Stomach (tissue), 4 donors: Measurements from ENCODE around the gene MATN1.

Source experiments
- POLR2A ChIP-seq, 4 donors: fragments of 450-650 bp; IDR thresholded peaks; one replicate each; pipeline ENCODE4 v1.6.1; 2016; ENCODE audit warnings: antibody characterized with exemption in 4 of 4, control low read depth in 2 of 4, mild to moderate bottlenecking in 1 of 4, moderate library complexity in 1 of 4
- POLR2AphosphoS5 ChIP-seq, 3 donors: sonication (generic); formaldehyde crosslinking; IDR thresholded peaks; one replicate each; pipeline ENCODE4 v1.6.1; 2016; ENCODE audit warnings: antibody characterized with exemption in 3 of 3
- TF ChIP-seq, protein P1 (sequence below), 7 experiments: fragments of 450-650 bp in 4 of 7; fragments of 200-600 bp in 3 of 7; sonication (generic) in 3 of 7; IDR thresholded peaks; one replicate each; pipeline ENCODE4 v1.5.1; 2016 to 2019; ENCODE audit warnings: antibody characterized with exemption in 7 of 7, control low read depth in 2 of 7, mild to moderate bottlenecking in 1 of 7

DNA sequence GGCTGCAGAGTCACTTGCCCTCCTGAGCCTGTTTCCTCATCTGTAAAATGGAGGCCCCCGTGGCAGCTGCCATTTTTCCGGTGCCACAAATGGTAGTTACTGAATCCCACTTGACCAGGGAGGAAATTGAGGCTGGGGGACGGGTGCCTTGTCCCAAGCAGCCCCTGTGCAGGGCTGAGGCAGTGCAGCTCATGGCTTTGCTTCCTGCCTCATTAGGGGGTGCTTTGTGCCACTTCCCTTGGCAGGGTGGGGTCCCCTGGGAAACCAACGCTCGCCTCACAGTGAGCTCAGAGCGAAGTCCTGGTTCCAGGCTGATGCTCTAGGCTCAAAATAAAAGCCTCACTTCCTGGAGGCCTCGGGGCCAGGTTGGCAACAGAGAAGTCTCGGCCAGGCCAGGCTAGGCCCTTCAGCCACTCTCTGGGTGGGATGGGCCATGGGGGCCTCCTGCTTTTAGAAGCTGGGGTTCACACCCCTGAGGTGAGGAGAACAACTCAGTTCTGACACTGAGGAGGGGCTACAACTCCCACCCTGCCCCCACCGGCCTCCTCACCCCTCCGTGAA lies 27.4 kb upstream of the MATN1 start:
- TF ChIP-seq, protein P1, sequence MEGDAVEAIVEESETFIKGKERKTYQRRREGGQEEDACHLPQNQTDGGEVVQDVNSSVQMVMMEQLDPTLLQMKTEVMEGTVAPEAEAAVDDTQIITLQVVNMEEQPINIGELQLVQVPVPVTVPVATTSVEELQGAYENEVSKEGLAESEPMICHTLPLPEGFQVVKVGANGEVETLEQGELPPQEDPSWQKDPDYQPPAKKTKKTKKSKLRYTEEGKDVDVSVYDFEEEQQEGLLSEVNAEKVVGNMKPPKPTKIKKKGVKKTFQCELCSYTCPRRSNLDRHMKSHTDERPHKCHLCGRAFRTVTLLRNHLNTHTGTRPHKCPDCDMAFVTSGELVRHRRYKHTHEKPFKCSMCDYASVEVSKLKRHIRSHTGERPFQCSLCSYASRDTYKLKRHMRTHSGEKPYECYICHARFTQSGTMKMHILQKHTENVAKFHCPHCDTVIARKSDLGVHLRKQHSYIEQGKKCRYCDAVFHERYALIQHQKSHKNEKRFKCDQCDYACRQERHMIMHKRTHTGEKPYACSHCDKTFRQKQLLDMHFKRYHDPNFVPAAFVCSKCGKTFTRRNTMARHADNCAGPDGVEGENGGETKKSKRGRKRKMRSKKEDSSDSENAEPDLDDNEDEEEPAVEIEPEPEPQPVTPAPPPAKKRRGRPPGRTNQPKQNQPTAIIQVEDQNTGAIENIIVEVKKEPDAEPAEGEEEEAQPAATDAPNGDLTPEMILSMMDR (IDR thresholded peaks at IDR 0.05): no peak
- TF ChIP-seq POLR2AphosphoS5 (IDR thresholded peaks at IDR 0.05): no peak
- TF ChIP-seq POLR2A (IDR thresholded peaks at IDR 0.05): no peak
